Smooth muscle cell (in vitro differentiated cells): ENCODE results near the gene CCNG2. TPM values are rescaled to one million over a fixed set of nuclear protein-coding genes. Genes with fewer than 3 reads are reported as not detected.
A peak's percentile ranks its signal among the peaks of the same experiment; 100 is the strongest.

Experiments
- DNase-seq: peaks from one replicate; lab custom pipeline; 2025; ENCODE audit not compliant: unreplicated experiment; lab: John Stamatoyannopoulos, UW
- H2AFZ ChIP-seq: fragments of 200-600 bp; sonication (generic); 2 replicates; pipeline ENCODE4 v1.6.0; 2016; ENCODE audit warnings: antibody characterized with exemption, low read depth, mild to moderate bottlenecking
- H3F3A ChIP-seq: fragments of 200-600 bp; sonication (generic); 2 replicates; pipeline ENCODE4 v1.6.0; 2017; ENCODE audit warnings: antibody characterized with exemption, low read depth
- H3K27ac ChIP-seq: fragments of 200-600 bp; sonication (generic); 2 replicates; pipeline ENCODE4 v1.5.1; 2016; ENCODE audit warnings: low read depth, mild to moderate bottlenecking
- H3K27me3 ChIP-seq: fragments of 200-600 bp; sonication (generic); 2 replicates; pipeline ENCODE4 v1.6.1; 2016; ENCODE audit warnings: low read depth, mild to moderate bottlenecking
- H3K36me3 ChIP-seq: fragments of 200-600 bp; sonication (generic); 2 replicates; pipeline ENCODE4 v1.5.1; 2016; ENCODE audit warnings: low read depth
- H3K4me1 ChIP-seq: fragments of 200-600 bp; sonication (generic); 2 replicates; pipeline ENCODE4 v1.5.1; 2016; ENCODE audit warnings: low read depth
- H3K4me2 ChIP-seq: fragments of 200-600 bp; sonication (generic); 2 replicates; pipeline ENCODE4 v1.6.0; 2016; ENCODE audit warnings: mild to moderate bottlenecking
- H3K4me3 ChIP-seq: fragments of 200-600 bp; sonication (generic); 2 replicates; pipeline ENCODE4 v1.5.1; 2016; ENCODE audit warnings: mild to moderate bottlenecking
- H3K79me2 ChIP-seq: fragments of 200-600 bp; sonication (generic); 2 replicates; pipeline ENCODE4 v1.6.0; 2016; ENCODE audit warnings: low read depth, mild to moderate bottlenecking
- H3K9ac ChIP-seq: fragments of 200-600 bp; sonication (generic); 2 replicates; pipeline ENCODE4 v1.6.0; 2016; ENCODE audit warnings: low read depth
- H3K9me3 ChIP-seq: fragments of 200-600 bp; sonication (generic); replicated peaks from 2 replicates; pipeline ENCODE4 v1.5.1; 2016; ENCODE audit warnings: low read depth
- H4K20me1 ChIP-seq: fragments of 200-600 bp; sonication (generic); 2 replicates; pipeline ENCODE4 v1.6.0; 2016; ENCODE audit warnings: low read depth
- WGBS: methylation state at CpG from one replicate; pipeline ENCODE4 v1.1.7; 2016; ENCODE audit warnings: low lambda C conversion rate; 5-methylcytosine and 5-hydroxymethylcytosine counted together
- polyA plus RNA-seq: library from polyadenylated mRNA; unstranded; fragments of >200 nt; fragmentation: Nextera tagmentation; extraction: Ambion mirVana; gene quantifications from 2 replicates; pipeline ENCODE4 v1.2.1, GENCODE V29; 2016
- total RNA-seq: library from RNA; depleted of rRNA; stranded (reverse); fragments of >200 nt; gene quantifications from 2 replicates; pipeline ENCODE4 v1.2.3, GENCODE V29; 2014
- TF ChIP-seq, protein P1 (sequence below): fragments of 200-600 bp; sonication (generic); IDR thresholded peaks from 2 replicates; pipeline ENCODE4 v1.5.1; 2017; ENCODE audit warnings: borderline replicate concordance, mild to moderate bottlenecking, antibody characterized with exemption; ENCODE audit not compliant: insufficient read depth, poor library complexity, severe bottlenecking

Gene CCNG2
- total and polyA plus RNA-seq, 2 experiments from 2014 or later: 59.2 to 59.8 TPM

DNA sequence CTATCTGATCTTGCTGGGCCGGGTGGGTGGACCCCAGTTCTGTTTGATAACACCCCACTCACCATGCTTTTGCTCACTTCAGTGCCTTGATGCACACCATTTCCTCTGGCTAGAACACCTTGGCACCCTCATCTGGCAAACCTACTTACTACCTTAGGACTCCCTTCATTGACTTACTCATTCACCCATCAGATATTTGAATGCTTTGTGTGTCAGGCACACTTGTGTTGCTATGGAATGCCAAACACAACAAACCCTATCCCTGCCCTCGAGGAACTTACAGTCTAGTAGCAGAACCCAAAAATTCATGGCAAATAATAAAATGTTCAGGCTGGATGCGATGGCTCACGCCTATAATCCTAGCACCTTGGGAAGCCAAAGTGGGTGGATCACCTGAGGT, 13.9 kb downstream of the CCNG2 start:
- H3K27ac ChIP-seq: peak overlapping the region; percentile 94
- no peak for DNase-seq
- peaks cover 3% of the 10 kb centered on the region for H3K79me2 ChIP-seq
- H3K4me3 ChIP-seq: no peak overlapping the region
- H3F3A ChIP-seq: peaks cover 52% of the 10 kb centered on the region
- H3K4me1 ChIP-seq: peaks cover 78% of the 10 kb centered on the region
- H3K4me2 ChIP-seq: peak overlapping the region; percentile 49
- TF ChIP-seq, protein P1, sequence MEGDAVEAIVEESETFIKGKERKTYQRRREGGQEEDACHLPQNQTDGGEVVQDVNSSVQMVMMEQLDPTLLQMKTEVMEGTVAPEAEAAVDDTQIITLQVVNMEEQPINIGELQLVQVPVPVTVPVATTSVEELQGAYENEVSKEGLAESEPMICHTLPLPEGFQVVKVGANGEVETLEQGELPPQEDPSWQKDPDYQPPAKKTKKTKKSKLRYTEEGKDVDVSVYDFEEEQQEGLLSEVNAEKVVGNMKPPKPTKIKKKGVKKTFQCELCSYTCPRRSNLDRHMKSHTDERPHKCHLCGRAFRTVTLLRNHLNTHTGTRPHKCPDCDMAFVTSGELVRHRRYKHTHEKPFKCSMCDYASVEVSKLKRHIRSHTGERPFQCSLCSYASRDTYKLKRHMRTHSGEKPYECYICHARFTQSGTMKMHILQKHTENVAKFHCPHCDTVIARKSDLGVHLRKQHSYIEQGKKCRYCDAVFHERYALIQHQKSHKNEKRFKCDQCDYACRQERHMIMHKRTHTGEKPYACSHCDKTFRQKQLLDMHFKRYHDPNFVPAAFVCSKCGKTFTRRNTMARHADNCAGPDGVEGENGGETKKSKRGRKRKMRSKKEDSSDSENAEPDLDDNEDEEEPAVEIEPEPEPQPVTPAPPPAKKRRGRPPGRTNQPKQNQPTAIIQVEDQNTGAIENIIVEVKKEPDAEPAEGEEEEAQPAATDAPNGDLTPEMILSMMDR: no peak
- WGBS: over 99% methylated on average over 4 of the region's 4 CpGs
- H2AFZ ChIP-seq: no peak overlapping the region
- peaks cover 10% of the 10 kb centered on the region for H3K36me3 ChIP-seq
- peaks cover 16% of the 10 kb centered on the region for H4K20me1 ChIP-seq
- H3K9me3 ChIP-seq: no peaks in the 10 kb centered on the region
- peak overlapping the region; percentile 76 for H3K9ac ChIP-seq
- H3K27me3 ChIP-seq: no peaks in the 10 kb centered on the region

DNA sequence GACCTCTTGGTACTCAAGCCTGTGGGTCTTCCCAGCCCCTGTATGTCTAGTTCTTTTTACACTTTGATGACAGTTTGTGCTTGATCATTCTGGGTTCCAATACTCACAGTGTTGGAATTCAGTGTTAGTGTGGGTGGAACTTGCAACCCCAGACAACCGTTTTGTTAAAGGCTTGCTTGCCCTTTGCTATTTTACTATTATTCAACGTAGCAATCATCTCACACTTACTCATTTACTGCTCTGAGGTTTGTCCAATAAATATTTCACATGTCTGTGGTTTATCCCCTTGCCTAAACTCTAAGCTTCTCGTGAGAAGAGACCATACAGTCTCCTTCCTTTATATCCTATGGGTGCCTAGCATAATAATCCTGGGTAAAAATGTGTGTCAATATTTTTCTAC, 15.3 kb downstream of the CCNG2 start:
- H3F3A ChIP-seq: peaks cover 45% of the 10 kb centered on the region
- H3K9me3 ChIP-seq: no peaks in the 10 kb centered on the region
- H3K4me1 ChIP-seq: peaks cover 78% of the 10 kb centered on the region
- H3K9ac ChIP-seq: peak overlapping the region; percentile 76
- WGBS: 3% methylated on average over 3 of the region's 3 CpGs
- TF ChIP-seq, protein P1: no peak
- H3K4me3 ChIP-seq: no peak overlapping the region
- no peaks in the 10 kb centered on the region for H3K27me3 ChIP-seq
- no peaks in the 10 kb centered on the region for H3K36me3 ChIP-seq
- DNase-seq: no peak
- H3K27ac ChIP-seq: peak overlapping the region; percentile 94
- H2AFZ ChIP-seq: no peak overlapping the region
- H3K79me2 ChIP-seq: no peaks in the 10 kb centered on the region
- peaks cover 5% of the 10 kb centered on the region for H4K20me1 ChIP-seq
- peak overlapping the region; percentile 49 for H3K4me2 ChIP-seq

DNA sequence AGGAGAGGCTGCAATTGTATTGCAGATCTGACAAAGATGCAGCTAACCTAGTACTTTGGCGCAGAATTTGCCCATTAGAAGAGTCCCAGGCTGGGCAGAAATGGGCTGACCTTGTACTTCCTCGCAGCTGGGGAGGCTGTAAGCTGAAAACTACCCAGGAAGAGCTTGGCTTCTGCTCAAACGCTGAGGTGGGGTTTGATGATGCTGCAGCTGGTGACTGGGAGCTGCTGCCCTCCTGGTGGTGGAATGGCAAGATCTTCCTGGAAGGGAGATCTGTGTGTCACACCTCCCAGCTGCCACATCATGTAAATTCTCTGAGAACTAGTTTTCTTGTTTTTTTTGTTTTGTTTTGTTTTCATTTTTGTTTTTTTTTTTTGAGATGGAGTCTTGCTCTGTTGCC, 17.4 kb downstream of the CCNG2 start:
- DNase-seq: no peak

DNA sequence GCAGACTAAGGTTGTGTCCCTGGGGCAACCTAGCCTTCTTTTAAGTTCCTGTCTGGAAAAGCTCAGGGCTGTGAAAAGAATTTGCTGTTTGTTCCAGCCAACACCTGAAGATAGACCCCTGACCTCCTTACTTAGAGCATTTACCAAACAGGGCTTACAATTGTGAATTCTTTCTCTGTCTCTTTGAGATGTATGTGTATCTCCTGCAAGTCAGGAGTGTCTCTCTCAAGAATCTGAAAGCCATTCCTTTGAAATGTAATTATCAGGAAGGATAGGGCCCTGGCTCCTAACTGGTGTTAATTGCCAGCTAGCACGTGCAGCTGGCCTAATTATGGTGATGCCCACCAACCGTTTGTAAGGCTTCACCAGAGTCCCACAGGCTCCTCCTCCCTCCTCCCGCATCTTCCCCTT, 18.2 kb downstream of the CCNG2 start:
- Histone ChIP-seq H2AFZ (peak overlapping the region; percentile 49), H3K79me2 (no peaks in the 10 kb centered on the region), H3K4me1 (peaks cover 75% of the 10 kb centered on the region), H3K4me3 (no peak overlapping the region), H3K4me2 (no peak overlapping the region), H3F3A (peaks cover 23% of the 10 kb centered on the region), H3K27me3 (no peaks in the 10 kb centered on the region), H3K9ac (no peak overlapping the region), H3K27ac (no peak overlapping the region), H4K20me1 (no peaks in the 10 kb centered on the region), H3K36me3 (no peaks in the 10 kb centered on the region), H3K9me3 (no peaks in the 10 kb centered on the region)
- no peak for DNase-seq
- 18% methylated on average over 3 of the region's 3 CpGs for WGBS
- TF ChIP-seq, protein P1: no peak

More for the DNA sequence above, 17.4 kb downstream of the CCNG2 start:
- no peaks in the 10 kb centered on the region for H3K79me2 ChIP-seq
- peaks cover 28% of the 10 kb centered on the region for H3F3A ChIP-seq
- peaks cover 78% of the 10 kb centered on the region for H3K4me1 ChIP-seq
- H3K27ac ChIP-seq: no peak overlapping the region
- no peaks in the 10 kb centered on the region for H3K9me3 ChIP-seq
- TF ChIP-seq, protein P1: no peak
- H3K27me3 ChIP-seq: no peaks in the 10 kb centered on the region
- 85% methylated on average over 3 of the region's 3 CpGs for WGBS
- H3K9ac ChIP-seq: no peak overlapping the region
- H3K36me3 ChIP-seq: no peaks in the 10 kb centered on the region
- H3K4me3 ChIP-seq: no peak overlapping the region
- H4K20me1 ChIP-seq: no peaks in the 10 kb centered on the region
- no peak overlapping the region for H3K4me2 ChIP-seq
- H2AFZ ChIP-seq: no peak overlapping the region
